Measurements from ENCODE around the gene GPR39.

The GPR39 gene

GRCh38 chr2:132605236-132606180 lies 188.9 kb downstream of the GPR39 start:
- DNase-seq (ENCODE audit: low read depth): no peak

GRCh38 chr2:132606649-132607048 lies 190.0 kb downstream of the GPR39 start:
- DNase-seq (ENCODE audit: low read depth): no peak

- DNase-seq (ENCODE audit: low read depth): no peak
These were observed 191.0 kb downstream of the GPR39 start for GRCh38 chr2:132607426-132608090.

- no peak for DNase-seq (ENCODE audit: low read depth)
These were observed 191.7 kb downstream of the GPR39 start for GRCh38 chr2:132608311-132608710.

GRCh38 chr2:132609101-132609890 lies 192.7 kb downstream of the GPR39 start:
- no peak for DNase-seq (ENCODE audit: low read depth)

GRCh38 chr2:132611719-132612118 lies 195.1 kb downstream of the GPR39 start:
- no peak for DNase-seq (ENCODE audit: low read depth)

- no peak for DNase-seq (ENCODE audit: low read depth)
These were observed 198.9 kb downstream of the GPR39 start for GRCh38 chr2:132615329-132616085.

- no peak for DNase-seq (ENCODE audit: low read depth)
These were observed 201.4 kb downstream of the GPR39 start for GRCh38 chr2:132617989-132618388.

GRCh38 chr2:132618734-132619133 lies 202.1 kb downstream of the GPR39 start:
- no peak for DNase-seq (ENCODE audit: low read depth)

- DNase-seq (ENCODE audit: low read depth): no peak
These were observed 203.5 kb downstream of the GPR39 start for GRCh38 chr2:132620115-132620514.

GRCh38 chr2:132621131-132621875 lies 204.7 kb downstream of the GPR39 start:
- no peak for DNase-seq (ENCODE audit: low read depth)

GRCh38 chr2:132623096-132623839 lies 206.7 kb downstream of the GPR39 start:
- DNase-seq (ENCODE audit: low read depth): peak; percentile 13

GRCh38 chr2:132627536-132627935 lies 210.9 kb downstream of the GPR39 start:
- no peak for DNase-seq (ENCODE audit: low read depth)

- DNase-seq (ENCODE audit: low read depth): no peak
These were observed 215.5 kb downstream of the GPR39 start for GRCh38 chr2:132632000-132632649.

GRCh38 chr2:132633635-132634034 lies 217.0 kb downstream of the GPR39 start:
- DNase-seq (ENCODE audit: low read depth): no peak

GRCh38 chr2:132636346-132636745 lies 219.7 kb downstream of the GPR39 start:
- DNase-seq (ENCODE audit: low read depth): no peak

- no peak for DNase-seq (ENCODE audit: low read depth)
These were observed 221.9 kb downstream of the GPR39 start for GRCh38 chr2:132638313-132639040.

GRCh38 chr2:132640116-132640515 lies 223.5 kb downstream of the GPR39 start:
- no peak for DNase-seq (ENCODE audit: low read depth)

- DNase-seq (ENCODE audit: low read depth): no peak
These were observed 225.2 kb downstream of the GPR39 start for GRCh38 chr2:132641819-132642218.

Measured in non-pigmented ciliary epithelial cell (primary cell).